Mesothelial cell of epicardium (in vitro differentiated cells): Measurements from ENCODE around the gene WIZ. TPM values are rescaled to one million over a fixed set of nuclear protein-coding genes. Genes with fewer than 3 reads are reported as not detected.

ENCODE experiments used
- DNase-seq, 2 experiments: peaks; one replicate each; pipeline ENCODE4 v3.0.0; 2021; ENCODE audit warnings: low spot score in 2 of 2; ENCODE audit not compliant: unreplicated experiment in 2 of 2
- H3K27ac Mint-ChIP-seq: 2 replicates; pipeline ENCODE4 v1.8.0; 2021; ENCODE audit warnings: mixed read lengths
- H3K27me3 Mint-ChIP-seq: 2 replicates; pipeline ENCODE4 v1.8.0; 2021; ENCODE audit warnings: low read depth, mixed read lengths
- H3K36me3 Mint-ChIP-seq: 2 replicates; pipeline ENCODE4 v1.8.0; 2021; ENCODE audit warnings: mixed read lengths
- H3K4me1 Mint-ChIP-seq: 2 replicates; pipeline ENCODE4 v1.8.0; 2021; ENCODE audit warnings: mixed read lengths
- H3K4me3 Mint-ChIP-seq: 2 replicates; pipeline ENCODE4 v1.8.0; 2021; ENCODE audit warnings: mild to moderate bottlenecking, moderate library complexity, mixed read lengths
- H3K9me3 Mint-ChIP-seq: 2 replicates; pipeline ENCODE4 v1.8.0; 2021; ENCODE audit warnings: mixed read lengths
- total RNA-seq: library from RNA; stranded (reverse); gene quantifications from 3 replicates; pipeline ENCODE4 v1.2.1, GENCODE V29; 2021
- TF ChIP-seq, protein P1 (sequence below): fragments of 200-600 bp; sonication (generic); IDR thresholded peaks from one replicate; pipeline ENCODE4 v1.5.0; 2021; ENCODE audit warnings: antibody characterized with exemption; ENCODE audit not compliant: unreplicated experiment

The WIZ gene
- total RNA-seq, 1 donor from 2014 or later, result 57.5 TPM

- no peak overlapping the region for H3K4me3 Mint-ChIP-seq
- no peak for DNase-seq
- TF ChIP-seq, protein P1, sequence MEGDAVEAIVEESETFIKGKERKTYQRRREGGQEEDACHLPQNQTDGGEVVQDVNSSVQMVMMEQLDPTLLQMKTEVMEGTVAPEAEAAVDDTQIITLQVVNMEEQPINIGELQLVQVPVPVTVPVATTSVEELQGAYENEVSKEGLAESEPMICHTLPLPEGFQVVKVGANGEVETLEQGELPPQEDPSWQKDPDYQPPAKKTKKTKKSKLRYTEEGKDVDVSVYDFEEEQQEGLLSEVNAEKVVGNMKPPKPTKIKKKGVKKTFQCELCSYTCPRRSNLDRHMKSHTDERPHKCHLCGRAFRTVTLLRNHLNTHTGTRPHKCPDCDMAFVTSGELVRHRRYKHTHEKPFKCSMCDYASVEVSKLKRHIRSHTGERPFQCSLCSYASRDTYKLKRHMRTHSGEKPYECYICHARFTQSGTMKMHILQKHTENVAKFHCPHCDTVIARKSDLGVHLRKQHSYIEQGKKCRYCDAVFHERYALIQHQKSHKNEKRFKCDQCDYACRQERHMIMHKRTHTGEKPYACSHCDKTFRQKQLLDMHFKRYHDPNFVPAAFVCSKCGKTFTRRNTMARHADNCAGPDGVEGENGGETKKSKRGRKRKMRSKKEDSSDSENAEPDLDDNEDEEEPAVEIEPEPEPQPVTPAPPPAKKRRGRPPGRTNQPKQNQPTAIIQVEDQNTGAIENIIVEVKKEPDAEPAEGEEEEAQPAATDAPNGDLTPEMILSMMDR, result no peak
- no peaks in the 10 kb centered on the region for H3K27me3 Mint-ChIP-seq
- peaks cover 21% of the 10 kb centered on the region for H3K36me3 Mint-ChIP-seq
- H3K27ac Mint-ChIP-seq, result no peak overlapping the region
- H3K9me3 Mint-ChIP-seq, result peaks cover 3% of the 10 kb centered on the region
- peaks cover 21% of the 10 kb centered on the region for H3K4me1 Mint-ChIP-seq
Observed at GRCh38 chr19:15428956-15429824, 20.6 kb downstream of the WIZ start.

DNA sequence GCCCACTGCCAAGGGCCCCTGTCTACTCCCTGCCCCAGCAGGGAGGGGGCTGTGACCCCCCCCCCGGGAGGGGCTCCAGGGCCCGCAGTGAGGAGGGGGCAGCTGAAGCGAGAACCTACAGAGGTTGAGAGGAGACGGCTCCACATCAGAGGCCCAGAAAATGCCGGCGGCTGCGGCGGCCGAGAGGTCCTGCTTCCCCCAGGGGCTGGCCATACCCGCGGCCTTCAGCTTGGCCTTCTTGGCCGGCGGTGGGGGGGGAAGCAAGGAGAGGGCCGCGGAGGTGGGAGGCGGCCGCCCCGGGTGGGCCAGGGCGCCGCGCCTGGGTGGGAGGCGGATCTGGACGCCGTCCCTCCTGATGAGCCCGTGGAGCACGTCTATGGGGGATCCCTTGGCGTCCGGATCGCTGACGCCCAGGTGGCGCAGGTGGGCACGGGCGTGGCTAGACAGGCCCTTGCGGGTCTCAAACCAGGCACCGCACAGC lies 21.7 kb downstream of the WIZ start:
- Mint-ChIP-seq H3K4me1 (peaks cover 16% of the 10 kb centered on the region), H3K9me3 (peaks cover 3% of the 10 kb centered on the region), H3K27ac (no peak overlapping the region), H3K4me3 (no peak overlapping the region), H3K27me3 (no peaks in the 10 kb centered on the region), H3K36me3 (peaks cover 30% of the 10 kb centered on the region)
- DNase-seq, result no peak
- TF ChIP-seq, protein P1, result no peak

DNA sequence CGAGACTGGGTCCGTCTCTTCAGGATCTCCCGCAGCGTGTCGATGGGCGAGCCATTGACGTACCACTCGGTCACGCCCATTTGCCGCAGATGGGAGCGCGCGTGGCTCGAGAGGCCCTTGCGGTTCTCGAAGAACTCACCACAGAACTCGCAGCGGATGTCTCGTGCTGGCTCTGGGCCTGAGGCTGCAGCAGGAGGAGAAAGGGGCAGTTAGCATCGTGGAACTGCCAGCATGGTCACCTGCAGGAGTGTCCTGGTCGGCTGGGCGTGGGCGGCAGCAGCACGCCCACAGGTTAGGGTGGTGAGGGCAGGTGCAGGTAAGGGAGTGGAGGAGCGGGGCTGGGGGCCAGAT lies 22.4 kb downstream of the WIZ start:
- Mint-ChIP-seq H3K4me1 (peaks cover 15% of the 10 kb centered on the region), H3K36me3 (peaks cover 37% of the 10 kb centered on the region), H3K27me3 (no peaks in the 10 kb centered on the region), H3K4me3 (no peak overlapping the region), H3K27ac (peak overlapping the region; percentile 21), H3K9me3 (peaks cover 3% of the 10 kb centered on the region)
- no peak for DNase-seq
- TF ChIP-seq, protein P1, result no peak

- peaks cover 13% of the 10 kb centered on the region for H3K4me1 Mint-ChIP-seq
- H3K4me3 Mint-ChIP-seq, result no peak overlapping the region
- TF ChIP-seq, protein P1, result no peak
- no peak overlapping the region for H3K27ac Mint-ChIP-seq
- H3K27me3 Mint-ChIP-seq, result no peaks in the 10 kb centered on the region
- peaks cover 3% of the 10 kb centered on the region for H3K9me3 Mint-ChIP-seq
- no peak for DNase-seq
- H3K36me3 Mint-ChIP-seq, result peaks cover 41% of the 10 kb centered on the region
Observed at GRCh38 chr19:15426485-15427349, 23.0 kb downstream of the WIZ start.

DNA sequence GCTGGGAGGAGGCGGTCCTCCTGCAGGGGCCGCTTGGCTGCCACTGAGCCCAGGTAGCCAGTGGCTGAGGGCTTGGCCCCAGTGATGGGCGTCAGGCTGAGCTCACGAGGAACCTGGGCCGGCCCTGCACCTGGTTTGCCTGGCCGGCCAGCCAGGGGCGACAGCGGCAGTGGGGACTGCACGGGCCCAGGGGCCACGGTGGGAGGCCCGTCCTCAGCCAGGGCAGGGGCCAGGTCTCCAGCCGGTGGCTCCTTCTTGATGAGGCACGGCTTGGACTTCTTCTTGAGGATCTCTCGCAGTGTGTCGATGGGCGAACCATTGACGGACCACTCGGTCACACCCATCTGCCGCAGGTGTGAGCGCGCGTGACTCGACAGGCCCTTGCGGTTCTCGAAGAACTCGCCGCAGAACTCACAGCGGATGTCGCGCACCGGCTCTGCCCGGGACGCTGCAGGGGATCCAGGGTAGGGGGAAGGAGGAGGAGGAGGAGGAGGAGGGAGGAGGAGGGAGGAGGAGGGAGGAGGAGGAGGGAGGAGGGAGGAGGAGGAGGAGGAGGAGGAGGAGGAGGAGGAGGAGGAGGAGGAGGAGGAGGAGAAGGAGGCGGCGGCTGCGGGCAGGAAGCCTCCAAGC lies 24.3 kb downstream of the WIZ start:
- Mint-ChIP-seq H3K4me1 (peaks cover 4% of the 10 kb centered on the region), H3K9me3 (peaks cover 3% of the 10 kb centered on the region), H3K4me3 (no peak overlapping the region), H3K27me3 (no peaks in the 10 kb centered on the region), H3K36me3 (peaks cover 41% of the 10 kb centered on the region), H3K27ac (no peak overlapping the region)
- no peak for DNase-seq
- TF ChIP-seq, protein P1, result no peak
